NCI-H187 (cell line): ENCODE measurements around the gene CLIP2.
"Not testable (repeated sequence)": the region's sequence is repeated elsewhere in the genome, so short reads cannot be mapped to it uniquely, and the experiment has no call there.

ENCODE experiments used
- DNase-seq, 2 experiments: peaks; one replicate each; lab custom pipeline; 2025; lab: John Stamatoyannopoulos, UW

CLIP2 gene

DNA sequence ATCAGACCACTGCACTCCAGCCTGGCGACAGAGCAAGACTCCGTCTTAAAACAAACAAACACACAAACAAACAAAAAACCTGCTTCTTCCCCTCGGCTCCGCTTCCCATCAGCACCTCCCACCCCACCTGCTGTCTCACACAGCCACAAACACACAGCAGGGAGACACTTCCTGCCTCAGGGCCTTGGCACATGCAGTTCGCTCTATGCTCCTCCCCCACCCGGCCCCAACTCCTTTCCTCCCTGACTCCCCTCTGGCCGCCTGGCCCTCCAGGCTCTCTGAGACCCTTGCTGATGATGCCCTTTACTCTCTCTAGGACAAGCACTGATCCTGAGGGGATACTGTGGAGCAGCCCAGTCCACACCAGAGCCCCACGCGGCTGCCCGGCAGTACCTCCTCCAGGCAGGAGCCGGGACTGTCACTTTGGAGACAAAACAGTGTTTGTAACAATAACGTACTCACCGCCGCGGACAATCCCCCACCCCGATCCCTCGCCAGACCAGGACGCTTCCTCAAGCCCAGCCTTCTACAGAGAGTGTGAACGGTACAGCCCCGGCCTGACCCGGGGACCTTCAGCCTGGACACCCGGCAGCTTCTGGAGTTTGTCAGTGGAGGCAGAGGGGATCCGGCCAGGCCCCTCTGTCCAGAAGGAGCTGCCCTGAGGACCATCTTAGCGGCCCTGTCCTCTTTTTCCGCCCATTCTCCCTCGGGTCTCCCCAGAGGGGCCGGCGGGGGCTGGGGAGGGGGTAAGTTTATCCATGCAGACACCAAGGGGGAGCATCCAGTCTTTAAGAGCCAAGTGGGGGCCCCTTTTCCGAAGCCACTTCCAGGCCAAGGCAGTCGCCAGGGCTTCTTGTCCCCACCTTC, 114.5 kb downstream of the CLIP2 start:
- DNase-seq = no peak

DNA sequence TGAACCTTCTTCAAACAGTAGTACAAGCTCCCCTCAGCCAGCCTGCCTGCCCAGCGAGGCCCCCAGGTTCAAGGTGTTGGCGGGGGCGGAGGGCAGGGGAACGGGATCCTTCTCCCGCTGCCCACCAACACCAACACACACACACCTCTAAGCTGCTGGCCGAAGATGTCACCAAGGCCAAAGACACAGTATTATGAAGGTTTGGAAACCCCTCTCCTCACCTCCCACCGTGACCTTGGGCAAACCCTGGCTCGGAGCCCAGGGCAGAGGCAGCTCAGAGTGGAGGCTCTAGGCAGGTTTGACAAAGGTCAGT, 115.1 kb downstream of the CLIP2 start:
- no peak for DNase-seq

DNA sequence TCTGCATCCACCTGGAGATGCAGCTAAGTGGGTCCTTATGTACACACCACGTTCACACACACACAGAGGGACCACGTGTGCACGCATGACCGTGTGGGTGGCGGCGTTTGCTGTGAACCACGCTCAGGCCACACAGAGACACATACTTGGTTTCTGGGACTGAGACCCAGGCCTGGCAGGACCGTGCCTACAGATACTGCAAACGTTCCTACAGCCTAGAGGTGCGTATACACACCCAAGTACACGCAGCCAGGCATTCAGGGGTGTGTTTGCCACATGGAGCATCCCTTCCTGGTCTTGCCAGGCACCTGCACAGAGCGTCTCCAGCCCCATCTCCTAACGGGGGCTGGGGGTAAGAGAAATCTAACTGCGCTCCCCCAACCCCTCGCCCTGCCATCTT, 115.5 kb downstream of the CLIP2 start:
- DNase-seq = no peak

DNA sequence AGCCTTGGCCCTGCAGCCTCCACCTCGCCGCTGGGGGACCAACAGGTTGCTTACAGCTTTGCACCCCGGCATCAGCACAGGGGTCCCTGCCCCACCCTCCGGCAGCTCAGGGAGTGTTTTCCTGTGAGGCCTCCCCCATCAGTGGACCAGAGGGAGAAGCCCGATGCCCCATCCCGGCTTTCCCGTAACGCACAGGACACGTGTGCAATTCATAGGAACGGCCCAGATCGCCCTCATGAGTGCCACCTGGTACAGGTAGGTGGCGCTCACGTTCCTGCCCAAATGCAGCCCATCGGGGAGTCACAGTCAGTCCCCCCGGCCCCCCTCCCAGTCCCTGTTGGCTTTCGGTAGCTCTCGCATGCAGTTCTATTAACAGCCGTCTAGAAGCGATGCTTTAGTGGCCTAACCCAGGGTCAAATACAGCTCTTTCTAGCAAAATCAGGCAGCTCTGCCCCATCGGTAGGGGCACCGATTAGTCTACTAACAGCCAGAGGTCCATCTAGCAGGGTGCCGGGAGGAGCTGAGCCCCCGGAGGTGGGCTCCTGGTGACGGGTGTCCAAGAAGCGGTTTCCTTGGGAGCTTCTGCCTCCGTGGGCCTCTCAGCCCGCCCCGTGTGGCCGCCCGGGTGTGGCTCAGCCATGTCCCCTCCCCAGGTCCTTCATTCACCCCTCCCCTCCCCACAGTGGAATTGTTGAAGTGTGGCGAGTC, 116.1 kb downstream of the CLIP2 start:
- DNase-seq = no peak

DNA sequence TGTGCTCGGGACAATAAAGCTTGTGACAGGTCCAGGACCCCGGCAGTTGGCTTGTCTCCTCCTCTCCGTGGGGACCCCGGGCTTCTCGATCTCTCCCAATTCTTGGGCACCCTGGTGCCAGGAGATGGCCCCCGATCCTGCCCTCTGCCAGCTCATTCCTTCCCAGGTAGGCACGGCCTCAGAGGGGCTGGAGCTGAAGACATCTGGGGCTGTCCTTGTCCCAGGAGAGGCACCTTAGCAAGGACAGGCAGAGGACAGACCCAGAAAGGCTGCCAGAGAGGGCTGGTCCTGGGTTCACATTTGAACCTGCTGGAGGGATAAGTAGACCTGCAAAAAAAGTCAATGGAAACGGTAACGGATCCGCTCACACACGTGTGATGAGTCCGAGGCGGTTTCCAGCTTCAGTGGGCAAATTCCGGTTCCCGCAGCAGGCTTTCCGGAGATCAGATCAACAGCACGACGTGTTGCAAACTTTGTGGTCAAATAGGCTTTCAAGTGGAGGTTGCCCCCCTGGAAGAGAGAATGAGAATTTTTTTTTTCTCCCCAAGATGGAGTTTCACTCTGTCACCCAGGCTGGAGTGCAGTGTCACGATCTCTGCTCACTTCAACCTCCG, 116.8 kb downstream of the CLIP2 start:
- no peak for DNase-seq

DNA sequence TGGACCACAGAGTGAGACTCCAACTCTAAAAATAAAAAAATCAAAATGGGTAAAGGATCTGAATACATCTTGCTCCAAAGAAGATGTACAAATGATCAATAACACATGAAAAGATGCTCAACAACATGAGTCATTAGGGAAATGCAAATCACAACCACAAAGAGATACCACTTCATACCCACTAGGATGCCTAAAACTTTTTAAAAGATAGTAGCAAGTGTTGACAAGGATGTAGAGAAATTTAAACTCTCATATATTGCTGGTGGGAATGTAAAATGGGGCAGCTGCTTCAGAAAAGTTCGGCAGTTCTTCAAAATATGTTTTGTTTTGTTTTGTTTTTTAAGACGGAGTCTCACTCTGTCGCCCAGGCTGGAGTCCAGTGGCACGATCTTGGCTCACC, 118.8 kb downstream of the CLIP2 start:
- DNase-seq = no peak

DNA sequence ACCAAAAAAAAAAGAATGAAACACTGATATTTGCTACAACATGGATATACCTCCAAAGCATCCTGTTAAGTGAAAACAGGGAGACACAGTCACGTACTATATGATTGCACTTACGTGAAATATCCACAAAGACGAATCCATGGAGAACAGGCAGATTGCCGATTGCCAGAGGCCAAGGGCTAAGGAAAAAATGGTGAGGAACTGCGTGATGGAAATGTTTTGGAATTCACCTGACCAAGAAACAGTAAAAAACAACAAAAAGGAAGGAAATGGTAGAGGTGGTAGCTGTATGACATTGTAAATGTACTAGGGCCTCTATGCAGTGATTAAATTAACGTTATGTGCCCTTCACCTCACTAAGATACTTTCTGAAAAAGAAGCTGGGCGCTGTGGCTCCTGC, 120.4 kb downstream of the CLIP2 start:
- no peak for DNase-seq

DNA sequence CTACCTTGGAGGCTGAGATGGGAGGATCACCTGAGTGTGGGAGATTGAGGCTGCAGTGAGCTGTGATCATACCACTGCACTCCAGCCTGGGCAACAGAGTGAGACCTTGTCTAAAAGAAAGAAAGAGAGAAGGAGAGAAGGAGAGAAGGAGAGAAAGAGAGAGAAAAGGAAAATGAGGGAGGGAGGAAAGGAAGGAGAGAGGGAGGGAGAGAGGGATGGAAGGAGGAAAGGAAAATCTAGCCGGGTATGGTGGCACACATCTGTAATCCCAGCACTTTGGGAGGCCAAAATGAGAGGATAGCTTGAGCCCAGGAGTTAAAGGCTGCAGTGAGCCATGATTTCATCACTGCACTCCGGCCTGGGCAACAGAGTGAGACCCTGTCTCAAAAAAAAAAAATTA, 121.6 kb downstream of the CLIP2 start:
- no peak for DNase-seq

DNA sequence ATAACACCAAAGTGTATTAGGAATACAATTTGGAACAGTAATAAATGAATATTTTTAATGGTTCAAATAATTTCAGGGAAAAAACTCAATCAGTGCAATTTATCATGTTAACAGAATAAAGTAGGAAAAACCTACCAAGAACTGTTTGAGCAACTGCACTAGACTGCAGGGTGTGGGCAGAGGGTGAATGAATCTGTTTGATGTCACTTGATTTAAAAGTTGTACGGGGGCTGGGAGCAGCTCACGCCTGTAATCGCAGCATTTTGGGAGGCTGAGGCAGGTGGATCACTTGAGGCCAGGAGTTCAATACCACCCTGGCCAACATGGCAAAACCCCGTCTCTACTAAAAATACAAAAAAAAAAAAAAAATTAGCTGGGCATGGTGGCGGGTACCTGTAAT, 122.4 kb downstream of the CLIP2 start:
- not testable (repeated sequence) for DNase-seq

DNA sequence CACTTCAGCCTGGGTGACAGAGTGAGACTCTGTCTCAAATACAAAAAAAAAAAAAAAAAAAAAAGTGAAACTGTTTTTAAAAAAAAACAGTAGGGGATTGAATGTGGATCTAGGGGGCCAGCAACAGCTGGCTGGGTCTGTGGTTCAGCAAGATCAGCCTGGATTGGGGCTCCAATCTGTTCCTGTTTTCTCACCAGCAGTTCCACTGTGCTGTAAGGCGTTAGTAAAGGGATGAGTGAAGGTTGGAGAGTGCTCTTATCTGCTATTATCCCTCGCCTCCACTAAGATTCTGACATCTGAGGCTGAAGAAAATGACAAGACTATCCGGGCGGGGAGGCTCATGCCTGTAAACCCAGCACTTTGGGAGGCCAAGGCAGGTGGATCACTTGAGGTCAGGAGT, 122.8 kb downstream of the CLIP2 start:
- no peak for DNase-seq

DNA sequence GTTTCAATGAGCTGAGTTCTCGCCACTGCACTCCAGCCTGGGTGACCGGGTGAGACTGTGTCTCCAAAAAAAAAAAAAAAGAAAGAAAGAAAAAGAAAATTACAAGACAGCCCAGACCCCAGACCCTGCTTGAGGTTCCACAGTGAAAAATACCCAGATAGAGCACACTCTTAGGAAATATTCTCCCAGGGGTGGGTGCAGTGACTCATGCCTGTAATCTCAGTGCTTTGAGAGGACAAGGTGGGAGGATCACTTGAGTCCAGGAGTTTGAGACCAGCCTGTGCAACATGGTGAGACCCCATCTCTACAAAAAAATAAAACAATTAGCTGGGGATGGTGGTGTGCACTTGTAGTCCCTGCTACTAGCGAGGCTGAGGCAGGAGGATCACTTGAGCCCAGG, 123.4 kb downstream of the CLIP2 start:
- DNase-seq = no peak

DNA sequence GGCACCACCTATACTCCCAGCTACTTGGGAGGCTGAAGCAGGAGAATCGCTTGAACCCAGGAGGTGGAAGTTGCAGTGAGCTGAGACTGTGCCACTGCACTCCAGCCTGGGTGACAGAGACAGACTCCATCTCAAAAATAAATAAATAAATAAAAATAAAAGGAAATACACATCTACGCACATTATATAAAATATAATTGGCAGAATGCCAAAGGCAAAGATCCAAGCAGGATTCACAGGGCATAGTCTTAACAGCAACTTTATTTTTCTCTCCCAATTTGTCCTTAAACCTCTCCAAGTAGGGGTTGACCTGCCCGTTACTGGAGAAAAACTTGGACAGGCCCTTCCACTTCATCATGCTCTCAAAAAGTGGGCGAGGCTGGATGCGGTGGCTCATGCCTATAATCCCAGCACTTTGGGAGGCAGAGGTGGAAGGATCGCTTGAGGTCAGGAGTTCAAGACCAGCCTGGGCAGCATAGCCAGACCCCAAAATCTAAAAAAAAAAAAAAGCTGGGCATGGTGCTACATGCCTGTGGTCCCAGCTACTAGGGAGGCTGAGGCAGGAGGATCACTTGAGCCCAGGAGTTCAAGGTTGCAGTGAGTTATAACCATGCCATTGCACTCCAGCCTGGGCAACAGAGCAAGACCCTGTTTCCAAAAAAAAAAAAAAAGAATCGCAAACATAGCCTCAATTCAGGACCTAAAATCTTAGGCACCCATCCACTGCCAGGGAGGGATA, 125.6 kb downstream of the CLIP2 start:
- not testable (repeated sequence) for DNase-seq

DNA sequence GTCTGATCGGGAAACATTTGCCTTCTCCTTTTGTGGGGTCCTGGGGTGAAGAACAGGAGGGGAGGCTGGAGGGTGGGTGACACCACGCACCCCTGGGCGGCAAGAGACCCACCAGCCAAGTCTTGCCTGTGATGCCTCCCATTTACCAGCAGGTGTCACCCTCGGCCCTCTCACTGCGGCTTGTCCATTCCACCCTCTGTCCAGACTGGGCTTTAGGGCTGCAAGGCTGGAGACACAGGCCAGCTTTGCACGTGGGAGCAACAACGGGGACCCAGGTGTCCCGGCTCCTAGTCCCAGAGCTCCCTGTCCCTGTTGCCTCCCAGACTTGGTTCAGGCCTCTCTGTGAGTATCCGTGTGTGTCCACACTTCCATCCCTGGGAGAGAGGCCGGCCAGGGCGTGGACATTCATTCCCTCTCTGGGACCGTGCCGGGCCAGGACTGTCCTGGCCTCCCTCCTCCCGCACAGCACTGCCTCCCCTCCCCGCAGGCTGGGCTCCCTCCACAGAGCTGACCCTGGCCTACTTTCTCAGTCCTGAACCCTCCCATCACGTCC, 128.3 kb downstream of the CLIP2 start:
- peak; percentile 15 to 33 for DNase-seq

DNA sequence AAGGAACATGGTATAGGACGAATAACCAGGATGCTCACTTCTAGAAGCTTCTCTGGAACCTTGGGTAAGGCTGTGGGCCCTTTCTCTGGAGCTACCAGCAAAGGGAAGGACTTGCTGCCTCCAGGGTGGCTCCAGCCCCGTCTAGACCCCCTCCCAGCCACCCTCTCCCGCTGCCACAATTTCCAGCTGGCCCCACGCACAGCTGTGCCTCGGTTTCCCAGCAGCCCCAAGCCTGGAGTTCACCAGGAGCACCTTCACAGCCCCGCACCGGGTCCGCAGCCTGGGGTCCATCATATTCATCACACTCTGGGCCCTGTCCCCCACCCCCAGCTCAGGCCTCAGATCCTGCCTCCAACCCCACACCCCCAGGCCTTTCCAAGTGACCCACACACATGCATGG, 128.9 kb downstream of the CLIP2 start:
- DNase-seq = no peak

DNA sequence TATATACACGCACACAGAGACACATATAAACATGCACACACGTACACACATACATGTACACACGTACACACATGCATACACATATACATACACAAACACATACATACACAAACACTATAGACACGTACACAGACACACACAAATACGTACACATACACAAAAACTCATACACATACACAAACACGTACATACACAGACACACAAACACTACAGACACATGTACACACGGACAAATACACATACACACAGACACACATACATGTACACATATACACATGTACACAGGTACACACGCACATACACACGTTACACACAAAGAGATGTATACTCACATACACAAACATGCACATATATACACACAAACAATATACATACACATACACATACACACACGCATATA, 129.3 kb downstream of the CLIP2 start:
- DNase-seq = no peak

DNA sequence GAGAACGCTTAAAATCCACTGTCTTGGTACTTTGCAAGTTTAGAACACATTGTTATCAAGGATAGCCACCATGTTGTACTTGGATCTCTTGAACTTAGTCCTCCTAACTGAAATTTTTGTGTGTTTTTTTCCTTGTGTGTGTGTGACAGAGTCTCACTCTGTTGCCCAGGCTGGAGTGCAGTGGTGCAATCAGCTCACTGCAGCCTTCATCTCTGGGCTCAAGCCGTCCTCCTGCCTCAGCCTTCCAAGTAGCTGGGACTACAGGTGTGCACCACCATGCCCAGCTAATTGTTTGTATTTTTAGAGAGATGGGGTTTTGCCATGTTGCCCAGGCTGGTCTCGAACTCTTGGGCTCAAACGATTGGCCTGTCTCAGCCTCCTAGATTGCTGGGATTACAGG, 130.0 kb downstream of the CLIP2 start:
- not testable (repeated sequence) for DNase-seq

DNA sequence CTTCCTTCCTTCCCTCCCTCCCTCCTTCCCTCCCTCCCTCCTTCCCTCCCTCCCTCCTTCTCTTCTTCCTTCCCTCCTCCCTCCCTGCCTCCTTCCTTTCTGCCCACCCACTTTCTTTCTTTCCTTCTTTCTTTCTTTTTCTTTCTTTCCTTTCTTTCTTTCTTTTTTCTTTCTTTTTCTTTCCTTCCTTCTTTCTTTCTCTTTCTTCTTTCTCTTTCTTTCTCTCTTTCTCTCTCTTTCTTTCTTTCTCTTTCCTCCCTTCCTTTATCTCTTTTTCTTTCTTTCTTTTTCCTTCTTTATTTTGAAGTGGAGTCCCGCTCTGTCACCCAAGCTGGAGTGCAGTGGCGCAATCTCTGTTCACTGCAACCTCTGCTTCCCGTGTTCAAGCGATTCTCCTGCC, 130.8 kb downstream of the CLIP2 start:
- DNase-seq = no peak

DNA sequence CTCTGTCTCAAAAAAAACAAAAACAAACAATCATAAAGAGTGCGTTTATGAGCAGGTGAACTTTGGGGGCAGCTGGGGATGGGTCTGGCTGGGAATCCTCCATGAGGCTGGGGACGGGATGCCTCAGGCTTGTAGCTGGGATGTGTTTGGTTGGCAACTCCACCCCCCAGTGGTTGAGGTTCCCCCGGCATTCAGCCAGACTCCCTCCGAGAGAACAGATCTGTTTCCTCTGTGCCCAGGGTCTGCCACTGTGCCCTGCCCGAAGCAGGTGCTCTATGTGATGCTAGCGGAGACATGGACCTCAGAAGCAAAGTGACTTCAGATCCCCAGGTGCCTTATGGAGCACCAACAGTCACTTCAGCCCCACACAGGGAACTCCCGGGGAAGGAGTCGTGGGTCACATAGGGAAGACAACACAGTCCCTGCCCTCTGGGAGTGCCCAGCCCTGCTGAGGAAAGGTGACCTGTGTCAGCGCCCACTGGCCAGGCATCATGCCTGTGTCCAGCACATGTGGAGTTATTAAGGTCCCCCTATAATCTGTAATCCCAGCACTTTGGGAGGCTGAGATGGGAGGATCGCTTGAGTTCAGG, 135.2 kb downstream of the CLIP2 start:
- no peak for DNase-seq

DNA sequence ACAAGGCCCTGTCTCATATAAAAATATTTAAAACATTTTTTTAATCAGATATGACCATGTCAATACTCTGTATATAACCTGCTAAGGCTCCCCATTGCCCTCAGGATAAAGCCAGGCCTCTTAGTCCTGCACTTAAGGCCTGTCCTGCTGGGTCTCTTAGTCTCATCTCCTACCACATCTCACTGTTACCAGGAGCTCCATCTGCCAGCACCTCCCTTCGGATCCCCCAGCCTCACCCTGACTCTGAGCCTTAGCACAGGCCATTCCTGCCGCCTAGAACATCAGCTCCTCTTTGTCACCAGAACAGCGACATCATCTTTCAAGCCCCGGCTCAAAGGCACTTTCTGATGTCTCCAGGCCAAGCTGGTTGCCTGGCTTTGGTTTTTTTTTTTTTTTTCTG, 138.8 kb downstream of the CLIP2 start:
- no peak for DNase-seq

DNA sequence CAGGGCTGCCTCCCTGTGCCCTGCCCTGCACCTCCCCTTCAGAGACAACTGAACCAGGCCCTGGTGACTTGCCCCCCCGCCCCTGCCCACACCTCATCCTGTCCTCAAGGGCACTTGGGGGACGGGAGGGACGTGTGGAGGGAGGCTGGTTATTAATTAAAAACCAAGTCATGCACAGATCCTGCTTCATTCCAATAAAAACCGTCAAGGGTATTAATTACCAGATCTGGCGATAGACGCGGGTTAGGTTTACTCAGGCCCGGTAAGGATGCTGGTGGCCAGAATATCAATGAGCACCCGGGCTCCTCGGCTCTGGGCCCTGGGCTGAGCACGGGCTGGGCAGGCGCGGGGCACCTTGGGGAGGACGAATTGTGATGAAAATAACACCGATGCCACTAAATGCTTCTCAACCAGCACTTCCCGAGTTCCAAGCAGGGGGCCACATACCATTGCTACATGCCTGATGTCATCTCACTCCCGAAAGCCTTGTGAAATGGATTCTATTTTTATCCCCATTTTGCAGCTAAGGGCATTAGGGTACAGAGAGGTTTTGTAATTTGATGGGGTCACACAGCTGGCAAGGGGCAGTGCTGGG, 140.0 kb downstream of the CLIP2 start:
- DNase-seq = no peak

DNA sequence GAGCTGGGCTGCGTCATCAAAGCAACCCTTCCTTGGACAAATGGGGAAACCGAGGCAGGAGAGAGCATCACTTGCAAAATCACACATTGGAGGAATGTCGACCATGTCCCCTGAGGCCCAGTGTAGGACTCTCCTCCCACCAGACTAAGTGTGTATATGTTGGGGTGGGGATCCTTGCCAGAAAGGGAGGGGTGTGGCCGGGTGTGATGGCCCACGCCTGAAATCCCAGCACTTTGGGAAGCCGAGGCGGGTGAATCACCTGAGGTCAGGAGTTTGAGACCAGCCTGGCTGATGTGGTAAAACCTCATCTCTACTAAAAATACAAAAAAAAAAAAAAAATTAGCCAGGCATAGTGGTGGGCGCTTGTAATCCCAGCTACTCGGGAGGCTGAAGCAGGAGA, 141.2 kb downstream of the CLIP2 start:
- not testable (repeated sequence) for DNase-seq
